GM18867 (cell line): Measurements from ENCODE around the gene GPR155.
"Not testable (repeated sequence)": the region's sequence is repeated elsewhere in the genome, so short reads cannot be mapped to it uniquely, and the experiment has no call there.

Experiments used
- ATAC-seq: cut with Tn5 transposase; IDR thresholded peaks from one replicate; pipeline ENCODE4 v1.9.1; 2021; ENCODE audit warnings: mild to moderate bottlenecking, moderate library complexity; ENCODE audit not compliant: unreplicated experiment

Gene GPR155

DNA sequence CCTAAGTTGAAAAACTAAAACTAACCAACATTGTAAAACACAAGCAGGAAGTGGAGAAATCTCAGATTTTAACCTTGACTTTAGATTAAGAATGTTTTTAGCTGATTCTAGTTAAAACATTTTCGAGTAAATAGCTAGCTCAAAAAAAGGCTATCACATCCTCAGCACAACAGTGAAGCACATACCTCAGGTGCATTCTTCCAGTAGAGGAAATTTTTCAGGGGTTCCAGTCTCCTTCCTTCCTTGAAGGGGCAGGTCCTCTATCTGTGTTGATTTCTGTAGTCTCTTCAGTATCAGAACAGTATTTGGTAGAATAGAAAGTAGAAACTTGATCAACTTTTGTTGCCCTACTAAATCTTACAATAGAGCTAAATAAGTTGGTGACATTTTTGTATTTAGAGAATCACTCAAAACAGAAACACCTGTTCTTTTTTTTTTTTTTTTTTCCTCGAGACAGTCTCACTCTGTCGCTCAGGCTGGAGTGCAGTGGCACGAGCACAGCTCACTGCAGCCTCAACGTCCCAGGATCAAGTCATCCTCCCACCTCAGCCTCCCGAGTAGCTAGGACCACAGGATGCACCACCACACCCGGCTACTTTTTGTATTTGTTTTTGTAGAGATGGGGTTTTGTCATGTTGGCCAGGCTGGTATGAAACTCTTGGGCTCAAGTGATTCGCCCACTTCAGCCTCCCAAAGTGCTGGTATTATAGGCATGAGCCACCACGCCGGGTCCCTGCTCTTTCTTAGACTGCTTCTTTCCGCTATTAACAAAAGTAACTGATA lies 6.9 kb upstream of the GPR155 start:
- peak; percentile 50 for ATAC-seq

DNA sequence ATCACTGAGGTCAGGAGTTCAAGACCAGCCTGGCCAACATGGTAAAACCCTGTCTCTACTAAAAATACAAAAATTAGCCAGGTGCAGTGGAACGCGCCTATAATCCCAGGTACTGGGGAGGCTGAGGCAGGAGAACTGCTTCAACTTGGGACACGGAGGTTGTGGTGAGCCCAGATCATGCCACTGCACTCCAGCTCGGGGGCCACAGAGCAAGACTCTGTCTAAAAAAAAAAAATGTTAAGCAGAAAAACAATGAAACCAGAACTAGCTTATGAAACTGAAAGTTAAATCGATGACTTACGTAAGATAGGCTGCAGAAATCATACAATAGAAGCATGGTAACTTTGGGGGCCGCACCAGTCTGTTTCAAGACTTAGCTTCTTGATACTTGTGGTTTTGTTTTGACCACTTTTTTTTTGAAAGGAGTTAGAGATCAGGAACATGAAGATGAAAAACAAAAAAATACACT lies 6.2 kb upstream of the GPR155 start:
- peak; percentile 93 for ATAC-seq

DNA sequence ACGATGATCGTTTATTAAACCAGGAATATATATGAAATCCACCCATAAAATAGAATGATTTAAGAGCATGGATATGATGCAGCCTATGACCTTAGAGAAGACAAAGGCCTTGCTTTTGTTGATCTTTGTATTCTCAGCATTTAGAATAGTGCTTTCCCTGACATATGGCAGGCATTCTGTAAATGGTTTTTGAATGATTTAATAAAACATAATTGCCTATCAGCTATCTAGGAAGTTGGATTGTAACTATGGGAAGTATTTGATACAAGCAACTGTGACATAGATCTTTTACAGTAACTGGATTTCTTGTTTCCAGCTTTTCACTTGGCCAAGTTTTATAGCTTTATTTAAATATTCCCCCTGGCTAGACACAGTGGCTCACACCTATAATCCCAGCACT lies 5.1 kb upstream of the GPR155 start:
- ATAC-seq = no peak

DNA sequence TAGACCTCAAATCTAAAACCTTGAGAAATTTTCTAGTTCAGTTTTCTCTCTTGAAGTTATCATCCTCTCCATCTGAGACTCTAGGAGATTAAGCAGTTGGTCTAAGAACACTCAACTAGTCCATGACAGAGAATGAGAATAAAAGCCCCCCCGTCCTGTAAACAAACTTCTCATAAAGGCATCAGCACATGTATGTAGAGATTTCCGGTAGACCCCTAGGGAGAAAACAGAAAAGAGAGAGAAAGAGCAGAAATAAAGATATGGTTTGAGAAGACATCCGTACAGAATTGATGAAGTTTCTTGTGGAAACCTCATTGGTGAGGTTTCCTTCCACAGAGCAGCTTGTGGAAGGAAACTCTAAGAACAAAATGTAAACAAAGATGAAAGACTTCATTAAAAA lies 3.2 kb upstream of the GPR155 start:
- no peak for ATAC-seq

DNA sequence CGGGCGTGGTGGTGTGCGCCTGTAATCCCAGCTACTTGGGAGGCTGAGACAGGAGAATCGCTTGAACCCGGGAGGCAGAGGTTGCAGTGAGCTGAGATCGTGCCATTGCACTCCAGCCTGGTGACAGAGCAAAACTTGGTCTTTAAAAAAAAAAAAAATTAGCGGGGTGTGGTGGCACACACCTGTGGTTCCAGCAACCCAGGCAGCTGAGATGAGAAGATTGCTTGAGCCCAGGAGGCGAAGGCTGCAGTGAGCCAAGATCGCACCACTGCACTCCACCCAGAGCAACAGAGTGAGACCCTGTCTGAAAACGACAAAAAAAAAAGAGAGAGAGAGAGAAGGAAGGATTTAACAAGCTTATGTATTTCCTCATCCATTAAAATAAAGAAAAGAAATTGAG lies 2.7 kb upstream of the GPR155 start:
- not testable (repeated sequence) for ATAC-seq

DNA sequence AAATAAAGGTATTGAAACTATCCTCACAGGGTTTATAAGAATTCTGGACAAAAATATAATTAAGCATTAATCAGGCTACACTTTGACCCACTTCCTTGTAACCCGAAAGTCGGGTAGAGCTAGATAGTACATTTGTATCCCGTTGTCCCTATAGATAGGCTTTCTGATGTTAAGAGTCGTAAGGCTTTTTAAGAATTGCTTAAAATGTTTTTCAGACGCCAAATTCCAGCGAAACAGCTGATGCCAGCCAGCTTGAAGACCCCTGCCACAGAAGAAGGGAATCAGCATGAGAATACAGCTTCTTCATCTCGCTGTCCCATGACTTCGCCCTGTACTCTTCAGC lies 962 bp upstream of the GPR155 start:
- no peak for ATAC-seq

DNA sequence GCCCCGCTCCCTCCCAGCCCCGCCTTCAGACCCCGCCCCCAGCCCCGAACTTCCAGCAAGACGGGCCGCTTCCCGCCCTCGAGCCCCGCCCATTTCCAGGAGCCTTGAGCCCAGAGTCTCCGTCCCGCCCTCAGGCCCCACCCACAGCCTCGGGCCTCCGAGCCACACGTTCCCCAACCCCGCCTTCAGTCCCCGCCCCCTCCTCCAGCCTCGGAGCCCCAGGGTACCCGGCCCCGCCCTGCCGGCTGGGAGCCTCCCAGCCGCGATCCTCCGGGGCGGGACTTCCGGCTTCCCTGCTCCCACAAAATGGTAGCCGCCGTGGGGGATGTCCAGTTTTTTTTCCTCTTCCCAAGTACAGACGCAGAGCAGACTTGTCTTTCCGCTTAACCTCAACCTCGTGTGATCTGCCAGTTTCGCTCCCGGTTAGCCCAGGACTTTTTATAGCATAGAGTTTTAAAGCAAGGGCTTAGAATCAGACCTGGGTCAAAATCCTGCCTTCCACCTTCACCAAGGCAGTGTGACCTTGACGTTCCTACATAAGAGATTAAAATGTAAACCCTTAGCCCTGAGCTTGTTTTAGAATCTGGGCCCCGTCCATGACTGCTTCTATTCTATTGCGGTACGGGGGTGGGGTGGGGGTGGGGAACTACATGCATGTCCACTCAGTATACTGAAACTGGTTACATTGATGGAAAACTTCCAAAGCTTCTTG lies 435 bp upstream of the GPR155 start:
- peak; percentile 93 for ATAC-seq

DNA sequence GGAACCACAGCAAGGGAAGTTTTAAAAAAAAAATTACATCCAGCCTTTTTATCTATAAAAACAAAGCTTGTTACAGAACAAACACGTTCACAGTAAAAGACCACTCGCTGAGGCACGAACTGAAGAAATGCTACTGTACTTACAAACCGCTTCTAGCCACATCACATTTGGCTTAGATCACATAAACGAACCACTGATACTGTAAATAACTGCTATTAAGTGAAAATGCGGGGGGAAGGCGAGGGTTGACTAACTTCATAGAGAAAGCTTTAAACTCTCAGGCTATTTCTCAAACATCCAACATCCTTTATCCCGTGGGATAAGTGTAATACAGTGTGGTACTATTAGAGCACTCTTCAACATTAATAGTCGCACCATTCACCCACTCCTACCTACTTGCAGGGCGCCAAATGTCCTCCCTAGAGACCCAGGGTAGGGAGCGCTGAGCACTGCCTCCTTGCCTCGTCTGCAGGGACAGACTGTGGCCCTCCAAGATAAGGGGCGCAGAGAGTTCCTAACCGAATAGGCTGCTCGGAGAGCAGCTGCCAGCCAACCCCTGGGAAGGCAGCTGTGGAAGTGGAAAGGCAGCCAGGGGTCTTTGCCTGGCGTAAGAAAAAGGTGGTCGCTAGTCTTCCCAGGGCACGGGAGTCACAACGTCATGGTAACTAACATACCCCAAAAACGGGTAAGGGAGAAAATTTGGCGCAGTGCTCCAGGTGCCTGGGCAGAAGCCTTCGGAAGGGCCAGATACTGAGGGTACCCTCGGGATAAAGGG lies 854 bp downstream of the GPR155 start:
- ATAC-seq = peak; percentile 25

DNA sequence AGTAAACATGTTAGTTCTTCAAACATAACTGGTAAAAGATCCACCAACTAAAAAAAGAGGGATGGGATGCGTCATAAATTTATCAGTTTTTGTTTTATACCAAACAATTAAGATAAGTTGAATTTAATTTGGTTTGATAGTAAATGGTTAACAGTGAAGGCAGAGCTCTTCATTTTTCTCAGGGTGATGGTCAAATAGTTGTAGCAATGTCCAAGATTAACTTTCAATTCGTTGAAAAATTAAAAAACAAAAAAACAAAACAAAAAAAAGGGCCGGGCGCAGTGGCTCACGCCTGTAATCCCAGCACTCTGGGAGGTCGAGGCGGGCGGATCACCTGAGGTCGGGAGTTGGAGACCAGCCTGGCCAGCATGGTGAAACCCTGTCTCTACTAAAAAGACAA lies 1.8 kb downstream of the GPR155 start:
- ATAC-seq = not testable (repeated sequence)

DNA sequence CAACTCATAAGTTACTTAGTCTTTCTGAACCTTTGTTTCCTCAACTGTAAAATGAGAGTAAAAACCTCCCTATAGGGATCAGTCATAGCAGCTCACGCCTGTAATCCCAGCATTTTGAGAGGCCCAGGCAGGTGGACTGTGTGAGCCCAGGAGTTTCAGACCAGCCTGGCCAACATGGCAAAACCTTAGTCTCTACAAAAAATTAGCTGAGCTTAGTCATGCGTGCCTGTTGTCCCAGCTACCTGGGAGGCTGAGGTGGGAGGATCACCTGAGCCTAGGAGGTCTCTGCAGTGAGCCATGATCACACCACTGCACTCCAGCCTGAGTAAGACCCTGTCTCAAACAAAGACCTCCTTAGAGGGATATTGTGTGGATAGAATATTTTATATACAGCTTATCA lies 2.3 kb downstream of the GPR155 start:
- no peak for ATAC-seq

DNA sequence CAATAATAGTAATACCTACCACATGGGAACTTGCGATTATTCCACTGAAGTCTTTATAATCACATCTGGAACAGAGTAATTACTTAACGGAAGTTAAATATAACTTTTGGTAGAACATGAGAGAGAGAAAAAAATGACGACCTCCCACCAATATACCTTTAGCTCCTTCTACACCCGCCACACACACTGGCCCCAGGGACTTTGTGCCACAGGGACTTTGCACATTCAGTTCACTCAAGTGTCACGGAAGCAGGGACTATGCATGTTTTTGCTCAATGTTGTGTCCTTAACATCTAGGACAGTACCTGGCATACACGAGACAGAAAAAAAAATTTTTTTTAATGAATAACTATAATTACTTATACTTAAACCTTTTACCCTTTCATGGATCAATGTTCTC lies 4.0 kb downstream of the GPR155 start:
- ATAC-seq = no peak

DNA sequence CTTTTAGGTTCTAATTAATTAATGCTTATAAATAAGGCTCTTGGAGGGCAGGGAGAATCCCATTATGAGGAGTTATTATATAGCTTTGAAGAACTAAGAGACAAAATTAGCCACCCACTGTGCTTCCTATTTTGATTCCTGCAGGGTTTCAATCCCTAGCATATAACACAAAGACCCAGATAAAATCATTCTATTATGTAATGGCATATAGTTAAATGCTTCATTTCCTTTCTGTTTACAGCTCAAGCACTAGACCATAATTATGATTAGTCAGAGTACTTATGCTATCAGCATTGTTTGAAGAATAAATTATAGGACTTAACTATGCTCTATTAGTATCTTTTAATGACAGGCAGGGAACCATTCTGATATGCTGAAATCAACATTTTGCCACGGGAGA lies 9.1 kb downstream of the GPR155 start:
- no peak for ATAC-seq

DNA sequence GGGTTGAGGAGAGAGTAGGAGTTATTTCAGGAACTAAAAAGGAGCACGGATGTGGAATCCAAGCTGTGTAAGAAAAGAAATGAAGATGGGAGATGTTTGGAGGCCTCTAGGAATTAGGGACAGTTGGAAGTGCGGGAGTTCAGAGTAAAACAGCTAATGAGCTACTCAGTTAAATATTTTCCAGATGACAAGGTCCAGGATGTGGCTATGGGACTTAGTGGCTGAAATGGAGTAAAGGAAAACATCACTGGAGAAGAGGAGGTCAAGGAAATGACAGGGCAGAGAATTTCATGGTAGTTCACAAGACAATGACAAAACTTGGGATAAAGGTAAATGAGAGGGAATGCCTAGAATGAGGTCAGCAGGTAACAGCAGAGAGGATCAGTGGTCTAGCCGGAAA lies 13.0 kb downstream of the GPR155 start:
- no peak for ATAC-seq

DNA sequence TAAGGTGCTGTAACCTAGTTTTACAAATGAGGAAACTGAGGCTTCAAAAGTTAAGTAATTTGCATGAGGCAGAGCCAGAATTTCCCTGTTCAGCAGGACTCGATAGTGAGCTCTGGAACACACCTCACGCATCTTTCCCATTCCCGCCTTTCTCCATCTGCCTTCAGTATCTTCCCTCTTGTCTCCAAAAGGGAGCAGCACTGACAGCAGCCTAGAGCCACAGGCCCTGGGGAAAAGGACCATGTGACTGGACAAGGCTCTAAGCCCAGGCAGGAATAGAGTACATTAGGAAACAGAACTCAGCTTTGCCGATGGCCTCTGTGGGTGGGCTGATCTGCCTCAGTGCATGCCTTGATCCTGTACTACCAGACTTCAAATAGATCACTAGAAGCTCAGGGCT lies 21.5 kb downstream of the GPR155 start:
- no peak for ATAC-seq

DNA sequence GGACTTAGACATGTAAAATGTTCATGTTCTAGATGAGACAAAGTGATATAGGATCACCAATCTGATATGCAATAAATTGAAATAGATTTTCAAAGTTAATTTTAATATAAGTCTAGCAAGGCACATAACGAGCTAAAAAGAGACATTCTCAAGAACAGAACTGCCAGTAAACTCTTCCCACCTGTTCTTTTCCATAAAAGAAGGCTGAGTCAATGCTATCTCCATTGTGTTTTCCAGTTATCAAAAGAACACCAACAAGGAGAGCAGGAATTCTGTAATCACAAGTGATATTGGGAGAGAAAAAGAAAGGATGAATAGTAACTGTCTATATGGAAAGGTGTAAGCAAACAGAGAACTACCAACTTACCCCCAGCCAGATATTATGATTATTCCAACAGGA lies 25.6 kb downstream of the GPR155 start:
- no peak for ATAC-seq

DNA sequence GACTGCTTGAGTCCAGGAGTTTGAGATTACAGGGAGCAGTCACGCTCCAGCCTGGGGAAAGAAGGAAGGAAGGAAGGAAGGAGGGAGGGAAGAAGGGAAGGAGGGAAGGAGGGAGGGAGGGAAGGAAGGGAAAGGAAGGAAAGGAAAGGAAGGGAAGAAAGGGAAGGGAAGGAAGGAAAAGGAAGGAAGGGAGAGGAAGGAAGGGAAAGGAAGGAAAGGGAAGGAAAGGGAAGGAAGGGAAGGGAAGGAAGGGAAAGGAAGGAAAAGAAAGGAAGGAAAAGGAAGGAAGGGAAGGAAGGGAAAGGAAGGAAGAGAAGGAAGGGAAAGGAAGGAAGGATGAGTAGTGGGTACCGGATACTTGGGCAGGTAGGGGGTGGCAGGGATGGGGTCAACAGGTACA lies 32.3 kb downstream of the GPR155 start:
- no peak for ATAC-seq

DNA sequence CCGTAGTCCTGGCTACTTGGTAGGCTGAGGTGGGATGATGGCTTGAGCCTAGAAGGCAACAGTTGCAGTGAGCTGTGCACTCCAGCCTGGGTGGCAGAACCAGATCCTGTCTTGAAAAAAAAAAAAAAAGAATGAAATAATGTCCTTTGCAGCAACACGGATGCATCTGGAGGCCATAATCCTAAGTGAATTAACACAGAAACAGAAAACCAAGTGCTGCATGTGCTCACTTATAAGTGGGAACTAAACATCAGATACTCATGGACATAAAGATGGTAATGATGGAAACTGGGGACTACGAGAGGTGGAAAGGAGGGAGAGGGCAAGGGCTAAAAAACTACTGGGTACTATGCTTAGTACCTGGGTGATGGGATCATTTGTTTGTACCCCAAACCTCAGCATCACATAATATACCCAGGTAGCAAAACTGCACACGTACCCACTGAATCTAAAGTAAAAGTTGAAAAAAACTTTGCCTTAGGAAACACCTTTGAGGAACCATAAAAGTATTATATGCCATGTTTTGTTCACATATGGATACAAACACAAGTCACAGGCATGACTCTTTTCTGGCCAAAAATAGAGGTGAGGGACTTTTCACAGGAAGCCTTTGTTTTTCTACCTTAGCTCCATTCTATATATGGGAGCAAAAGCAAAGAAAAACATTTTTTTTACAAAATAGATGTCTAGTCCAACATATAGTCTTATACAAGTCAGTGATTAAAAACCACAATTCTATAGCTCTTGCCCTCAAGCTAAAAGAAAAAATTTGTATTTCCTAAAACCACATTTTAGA lies 36.6 kb downstream of the GPR155 start:
- no peak for ATAC-seq

DNA sequence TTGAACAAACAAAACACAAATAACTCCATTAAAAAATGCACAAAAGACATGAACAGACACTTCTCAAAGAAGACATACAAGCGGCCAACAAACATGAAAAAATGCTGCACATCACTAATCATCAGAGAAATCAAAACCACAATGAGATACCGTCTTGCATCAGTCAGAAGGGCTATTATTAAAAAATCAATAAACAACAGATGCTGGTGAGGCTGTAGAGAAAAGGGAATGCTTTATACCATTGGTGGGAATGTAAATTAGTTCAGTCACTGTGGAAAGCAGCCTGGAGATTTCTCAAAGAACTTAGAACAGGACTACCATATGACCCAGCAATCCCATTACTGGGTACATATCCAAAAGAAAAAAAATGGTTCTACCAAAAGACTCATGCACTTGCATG lies 37.8 kb downstream of the GPR155 start:
- ATAC-seq = no peak

DNA sequence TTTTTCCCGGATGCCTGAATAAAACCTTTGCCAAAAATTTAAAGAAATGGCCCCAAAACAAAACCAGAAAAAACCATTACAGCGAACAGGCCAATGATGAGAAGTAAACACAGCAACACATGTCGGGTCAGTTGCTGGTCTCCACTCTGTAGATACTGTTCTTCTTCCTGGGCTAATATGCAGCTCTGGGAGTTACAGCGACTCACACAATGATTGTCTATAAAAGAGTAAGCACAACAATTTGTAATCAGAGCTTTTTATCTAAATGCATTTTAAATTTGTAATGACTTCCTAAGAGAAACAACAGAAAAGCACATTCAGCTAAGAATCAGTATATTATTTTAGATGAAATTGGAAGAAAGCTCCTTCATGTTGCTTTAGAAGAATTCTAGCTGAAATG lies 40.3 kb downstream of the GPR155 start:
- no peak for ATAC-seq

DNA sequence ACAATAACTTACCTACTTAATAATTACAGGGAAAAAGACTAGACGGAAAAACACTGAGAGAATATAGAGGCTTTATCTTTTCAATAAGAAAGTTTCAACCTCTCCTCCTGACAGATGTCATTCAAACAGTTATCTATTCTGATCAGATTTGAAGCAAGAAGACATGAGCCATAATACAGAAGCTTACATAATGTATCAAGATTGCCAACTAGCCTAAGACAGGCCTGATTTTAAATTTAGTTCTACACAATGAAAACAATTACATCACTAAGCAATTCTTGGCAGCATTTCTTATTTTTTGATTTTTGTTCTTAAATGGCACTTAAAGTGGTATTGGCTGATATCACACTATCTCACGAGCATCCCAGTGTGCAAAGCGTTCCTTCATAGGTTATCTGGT lies 41.6 kb downstream of the GPR155 start:
- no peak for ATAC-seq

DNA sequence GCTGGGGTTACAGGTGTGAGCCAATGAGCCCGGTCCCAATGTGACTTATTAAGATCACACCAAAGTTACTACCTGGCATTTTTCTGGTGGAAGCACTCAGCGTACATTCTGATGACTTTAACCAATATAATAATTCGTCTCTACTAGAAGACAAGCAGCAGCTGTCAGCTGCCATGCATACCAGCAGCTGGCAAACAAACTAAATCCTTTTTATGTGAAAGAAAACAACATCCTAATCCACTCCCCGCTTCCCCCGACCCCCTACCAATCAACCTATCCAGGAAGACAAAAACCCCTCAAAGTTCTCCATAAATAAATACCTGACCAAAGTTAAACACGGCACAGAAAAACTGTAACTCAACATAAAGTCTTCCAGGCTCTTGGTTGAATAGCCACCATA lies 42.1 kb downstream of the GPR155 start:
- ATAC-seq = no peak
